NB4 (cell line): Measurements from ENCODE around the gene NPB.

Experiments used
- DNase-seq: peaks from one replicate; pipeline ENCODE4 v3.0.0; 2010; ENCODE audit warnings: low read depth
- H3K4me3 ChIP-seq: one replicate; pipeline ENCODE4 v1.5.1; 2011; ENCODE audit warnings: mild to moderate bottlenecking, low read depth, low read length, moderate library complexity
- CTCF ChIP-seq: IDR thresholded peaks from one replicate; pipeline ENCODE4 v1.5.1; 2012; ENCODE audit warnings: low read depth, low read length
- MAX ChIP-seq: IDR thresholded peaks from 2 replicates; pipeline ENCODE4 v1.6.1; 2011; ENCODE audit warnings: low read depth, low read length
- MYC ChIP-seq: IDR thresholded peaks from 2 replicates; pipeline ENCODE4 v1.6.1; 2011; ENCODE audit warnings: low read depth, low read length
- POLR2A ChIP-seq: IDR thresholded peaks from 2 replicates; pipeline ENCODE4 v1.6.1; 2011; ENCODE audit warnings: mild to moderate bottlenecking; ENCODE audit not compliant: insufficient read length; ENCODE audit errors: extremely low read depth

Gene NPB

GRCh38 chr17:81940538-81941483 is 38.8 kb downstream of the NPB start:
- no peak overlapping the region for H3K4me3 ChIP-seq
- TF ChIP-seq MYC, result no peak
- DNase-seq, result no peak

GRCh38 chr17:81941484-81942166 is 39.6 kb downstream of the NPB start:
- TF ChIP-seq MYC, result no peak
- no peak for TF ChIP-seq CTCF
- no peak for TF ChIP-seq MAX
- TF ChIP-seq POLR2A, result no peak
- H3K4me3 ChIP-seq, result no peak overlapping the region
- DNase-seq, result no peak

GRCh38 chr17:81942167-81942553 is 40.1 kb downstream of the NPB start:
- no peak overlapping the region for H3K4me3 ChIP-seq

GRCh38 chr17:81944858-81945257 is 42.8 kb downstream of the NPB start:
- TF ChIP-seq CTCF (no peak), MAX (no peak), MYC (no peak), POLR2A (no peak)
- DNase-seq, result no peak
- no peak overlapping the region for H3K4me3 ChIP-seq

More at GRCh38 chr17:81942167-81942553, 40.1 kb downstream of the NPB start:
- TF ChIP-seq CTCF, result no peak
- no peak for DNase-seq

- no peak for DNase-seq
- no peak within 1 kb of the TSS for H3K4me3 ChIP-seq
- TF ChIP-seq POLR2A, result no peak
- TF ChIP-seq MYC, result no peak
- TF ChIP-seq CTCF, result no peak
- TF ChIP-seq MAX, result no peak
Measured at GRCh38 chr17:81947189-81947588, 45.2 kb downstream of the NPB start, which contains the start of gene MYADML2. Gene MYADML2, minus strand, starts transcription at chr17:81947233. Its CDS starts 5,492 bp downstream, at chr17:81941741.

GRCh38 chr17:81948635-81949378 is 46.8 kb downstream of the NPB start:
- TF ChIP-seq CTCF, result no peak
- TF ChIP-seq MYC, result no peak
- no peak for TF ChIP-seq POLR2A
- no peak for TF ChIP-seq MAX
- H3K4me3 ChIP-seq, result no peak overlapping the region
- no peak for DNase-seq
